Fibroblast of lung (primary cell): ENCODE results near the gene TASP1. TPM values are rescaled to one million over a fixed set of nuclear protein-coding genes. Genes with fewer than 3 reads are reported as not detected.

Experiments
- DNase-seq, 2 donors: peaks; one replicate each; pipeline versions ENCODE4 v3.0.0 to v3.0.0-alpha.2; 2010; ENCODE audit warnings: low read depth in 2 of 2
- H2AFZ ChIP-seq: 2 replicates; pipeline ENCODE4 v1.5.1; 2012; ENCODE audit warnings: low read length, control low read depth, inconsistent platforms
- H3K27ac ChIP-seq: 2 replicates; pipeline ENCODE4 v1.5.1; 2011; ENCODE audit warnings: low read length, control low read depth; ENCODE audit not compliant: insufficient read depth
- H3K27me3 ChIP-seq: 2 replicates; pipeline ENCODE4 v1.5.1; 2011; ENCODE audit warnings: mild to moderate bottlenecking, low read length; ENCODE audit not compliant: control insufficient read depth, insufficient read depth
- H3K36me3 ChIP-seq: 2 replicates; pipeline ENCODE4 v1.5.1; 2011; ENCODE audit warnings: low read length; ENCODE audit not compliant: control insufficient read depth, insufficient read depth
- H3K4me1 ChIP-seq: 2 replicates; pipeline ENCODE4 v1.5.1; 2011; ENCODE audit warnings: low read length; ENCODE audit not compliant: control insufficient read depth, insufficient read depth; ENCODE audit errors: extremely low read depth
- H3K4me2 ChIP-seq: 2 replicates; pipeline ENCODE4 v1.5.1; 2011; ENCODE audit warnings: low read length, control low read depth; ENCODE audit not compliant: insufficient read depth; ENCODE audit errors: extremely low read depth
- H3K4me3 ChIP-seq, 4 experiments: fragments of 200-600 bp in 1 of 4; sonication (generic) in 1 of 4; replicated peaks in 1 of 4; 2 replicates each; pipeline ENCODE4 v1.5.1; 2011 to 2016; ENCODE audit warnings: low read length in 4 of 4, low read depth in 3 of 4, mild to moderate bottlenecking in 3 of 4, control low read depth in 2 of 4, inconsistent platforms in 1 of 4, mixed read lengths in 1 of 4; ENCODE audit not compliant: insufficient read depth in 1 of 4; ENCODE audit errors: control extremely low read depth in 1 of 4
- H3K79me2 ChIP-seq: 2 replicates; pipeline ENCODE4 v1.5.1; 2012; ENCODE audit warnings: mild to moderate bottlenecking, low read length, inconsistent platforms; ENCODE audit not compliant: control insufficient read depth, insufficient read depth
- H3K9ac ChIP-seq: 2 replicates; pipeline ENCODE4 v1.5.1; 2011; ENCODE audit warnings: mild to moderate bottlenecking, low read length, control low read depth; ENCODE audit not compliant: insufficient read depth
- H3K9me3 ChIP-seq: 2 replicates; pipeline ENCODE4 v1.5.1; 2012; ENCODE audit warnings: low read depth, low read length; ENCODE audit not compliant: control insufficient read depth, insufficient read depth
- H4K20me1 ChIP-seq: 2 replicates; pipeline ENCODE4 v1.5.1; 2011; ENCODE audit warnings: low read length; ENCODE audit not compliant: control insufficient read depth, insufficient read depth; ENCODE audit errors: extremely low read depth
- EZH2 ChIP-seq: IDR thresholded peaks from 2 replicates; pipeline ENCODE4 v1.5.1; 2012; ENCODE audit warnings: low read length, control low read depth, mild to moderate bottlenecking; ENCODE audit errors: missing control alignments
- polyA plus RNA-seq, 2 donors: library from polyadenylated mRNA; depleted of rRNA in 1 of 2; stranded (reverse) in 1 of 2; unstranded in 1 of 2; fragments of >200 nt; gene quantifications; 2 replicates each; pipeline ENCODE4 v1.2.1, GENCODE V29; 2011 to 2012; ENCODE audit warnings: missing spikeins in 1 of 2
- total RNA-seq: library from RNA; depleted of rRNA; stranded (reverse); fragments of >200 nt; gene quantifications from 2 replicates; pipeline ENCODE4 v1.2.1, GENCODE V29; 2014
- TF ChIP-seq, protein P1 (sequence below), 2 donors: IDR thresholded peaks in 1 of 2; conservative IDR thresholded peaks in 1 of 2; 1 replicate in 1 of 2; 2 replicates in 1 of 2; pipeline ENCODE4 v1.5.1; 2011 to 2012; ENCODE audit warnings: low read length in 2 of 2, control low read depth in 1 of 2, inconsistent platforms in 1 of 2, low read depth in 1 of 2, mild to moderate bottlenecking in 1 of 2

Gene TASP1
- total and polyA plus RNA-seq, 2 donors (not counting 1 experiment from before 2014, with no cell fraction given) = 6.3 to 13.6 TPM

DNA sequence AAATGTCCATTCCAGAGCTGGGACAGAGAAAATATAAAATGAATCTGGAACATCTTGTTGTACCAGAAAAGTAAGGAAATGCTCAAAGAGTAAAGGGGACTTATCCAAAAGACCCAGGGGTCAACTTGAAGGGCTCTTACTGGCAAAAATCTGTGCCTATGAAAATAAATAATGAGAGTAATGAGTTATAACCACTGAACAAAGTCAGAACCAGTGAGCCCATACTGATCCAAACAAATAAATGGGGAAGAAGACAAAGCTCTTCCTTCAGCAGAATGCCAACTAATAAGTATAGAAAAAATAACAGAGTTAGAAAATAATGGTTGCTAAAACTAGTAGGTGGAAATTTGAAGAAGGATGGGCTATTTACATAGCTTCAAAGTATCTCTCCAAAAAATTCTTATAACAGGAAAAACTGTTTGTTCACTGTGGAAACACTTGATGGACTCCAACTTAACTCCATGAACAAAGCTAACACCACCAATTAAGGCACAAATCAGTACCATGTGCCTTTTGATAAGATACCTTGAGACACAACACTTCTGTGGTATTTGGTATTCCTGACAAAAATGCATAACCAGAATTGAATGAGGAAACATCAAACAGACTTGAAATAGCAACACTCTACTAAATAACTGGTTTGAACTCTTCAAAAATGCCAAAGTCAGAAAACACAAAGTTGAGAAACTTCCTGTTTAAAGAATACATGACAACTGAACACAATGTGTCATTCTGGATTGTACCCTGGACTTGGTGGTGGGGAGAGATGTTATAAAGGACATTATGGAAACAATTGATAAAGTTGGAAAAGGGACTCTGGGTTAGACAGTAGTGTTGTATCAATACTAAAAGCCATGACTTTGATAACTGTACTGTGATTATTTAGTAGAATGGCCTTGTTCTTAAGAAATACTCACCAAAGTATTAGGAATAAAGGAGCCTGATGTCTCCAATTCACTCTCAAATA lies 220.2 kb downstream of the TASP1 start:
- H3K27ac ChIP-seq = no peak overlapping the region
- TF ChIP-seq, protein P1, sequence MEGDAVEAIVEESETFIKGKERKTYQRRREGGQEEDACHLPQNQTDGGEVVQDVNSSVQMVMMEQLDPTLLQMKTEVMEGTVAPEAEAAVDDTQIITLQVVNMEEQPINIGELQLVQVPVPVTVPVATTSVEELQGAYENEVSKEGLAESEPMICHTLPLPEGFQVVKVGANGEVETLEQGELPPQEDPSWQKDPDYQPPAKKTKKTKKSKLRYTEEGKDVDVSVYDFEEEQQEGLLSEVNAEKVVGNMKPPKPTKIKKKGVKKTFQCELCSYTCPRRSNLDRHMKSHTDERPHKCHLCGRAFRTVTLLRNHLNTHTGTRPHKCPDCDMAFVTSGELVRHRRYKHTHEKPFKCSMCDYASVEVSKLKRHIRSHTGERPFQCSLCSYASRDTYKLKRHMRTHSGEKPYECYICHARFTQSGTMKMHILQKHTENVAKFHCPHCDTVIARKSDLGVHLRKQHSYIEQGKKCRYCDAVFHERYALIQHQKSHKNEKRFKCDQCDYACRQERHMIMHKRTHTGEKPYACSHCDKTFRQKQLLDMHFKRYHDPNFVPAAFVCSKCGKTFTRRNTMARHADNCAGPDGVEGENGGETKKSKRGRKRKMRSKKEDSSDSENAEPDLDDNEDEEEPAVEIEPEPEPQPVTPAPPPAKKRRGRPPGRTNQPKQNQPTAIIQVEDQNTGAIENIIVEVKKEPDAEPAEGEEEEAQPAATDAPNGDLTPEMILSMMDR (conservative IDR thresholded peaks at IDR 0.05 in 1 of 2, IDR thresholded peaks at IDR 0.05 in 1 of 2; ENCODE audit: low read depth in 1 of 2, low read length in 2 of 2) = no peak
- no peak for TF ChIP-seq EZH2
- H3K4me1 ChIP-seq = no peaks in the 10 kb centered on the region
- H3K79me2 ChIP-seq = no peaks in the 10 kb centered on the region
- H3K27me3 ChIP-seq = no peaks in the 10 kb centered on the region
- H3K36me3 ChIP-seq = no peaks in the 10 kb centered on the region
- no peaks in the 10 kb centered on the region for H4K20me1 ChIP-seq
- no peak overlapping the region for H3K9ac ChIP-seq
- H2AFZ ChIP-seq = no peak overlapping the region
- H3K9me3 ChIP-seq = no peaks in the 10 kb centered on the region
- DNase-seq = no peak
- no peak overlapping the region for H3K4me3 ChIP-seq
- no peak overlapping the region for H3K4me2 ChIP-seq

DNA sequence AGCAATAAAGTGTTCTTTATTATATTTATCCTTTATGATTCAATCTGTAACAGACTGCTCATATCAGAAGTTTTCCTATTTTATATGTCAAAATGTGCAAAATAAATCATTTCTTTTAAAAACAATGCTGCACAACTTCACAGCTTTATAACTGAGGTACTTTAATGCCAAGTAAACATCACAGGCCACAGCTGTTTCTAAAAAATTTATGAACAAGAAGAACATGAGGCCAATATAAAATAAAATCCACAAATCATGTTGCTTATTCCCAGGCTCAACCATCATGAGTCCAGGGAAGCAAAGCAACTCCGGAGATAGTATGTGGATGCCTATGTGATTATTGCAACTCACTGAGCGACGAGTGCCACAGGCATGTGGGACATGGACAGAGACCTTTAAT lies 222.2 kb downstream of the TASP1 start:
- TF ChIP-seq, protein P1 (conservative IDR thresholded peaks at IDR 0.05 in 1 of 2, IDR thresholded peaks at IDR 0.05 in 1 of 2; ENCODE audit: low read depth in 1 of 2, low read length in 2 of 2) = no peak
- TF ChIP-seq EZH2 = no peak
- DNase-seq = no peak

DNA sequence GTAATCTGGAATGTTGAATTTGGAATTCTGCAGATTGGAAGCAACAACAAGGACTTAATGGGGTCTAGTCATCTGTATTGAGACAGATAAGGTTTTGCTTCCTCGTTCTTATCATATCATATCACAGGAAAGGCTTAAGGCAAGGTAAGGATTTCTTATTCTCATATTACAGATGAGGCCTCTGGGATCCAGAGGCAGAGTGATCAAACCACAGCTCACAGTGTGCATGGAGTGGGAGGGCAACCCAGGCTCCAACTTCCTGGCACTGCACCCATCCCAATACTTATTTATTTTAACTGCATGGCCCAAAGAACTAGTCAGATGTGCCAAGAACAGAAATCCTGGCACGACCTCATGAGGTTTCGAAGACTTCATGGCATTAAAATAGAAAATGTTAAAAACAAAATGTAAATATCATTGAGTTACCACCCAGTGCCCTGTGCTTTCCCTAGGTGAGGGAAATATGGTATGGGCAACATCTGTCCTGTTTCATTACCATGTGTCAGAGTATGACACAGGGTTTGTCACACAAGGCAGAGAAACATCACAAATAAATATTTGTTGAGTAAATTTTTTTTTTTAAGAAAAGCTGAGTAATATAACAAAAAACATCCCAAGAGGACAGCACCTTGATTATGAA lies 225.8 kb downstream of the TASP1 start:
- H4K20me1 ChIP-seq = no peaks in the 10 kb centered on the region
- no peak overlapping the region for H2AFZ ChIP-seq
- H3K4me3 ChIP-seq = no peak overlapping the region
- no peaks in the 10 kb centered on the region for H3K27me3 ChIP-seq
- no peak overlapping the region for H3K9ac ChIP-seq
- no peaks in the 10 kb centered on the region for H3K79me2 ChIP-seq
- no peak overlapping the region for H3K4me2 ChIP-seq
- H3K27ac ChIP-seq = no peak overlapping the region
- TF ChIP-seq, protein P1 (conservative IDR thresholded peaks at IDR 0.05 in 1 of 2, IDR thresholded peaks at IDR 0.05 in 1 of 2; ENCODE audit: low read depth in 1 of 2, low read length in 2 of 2) = no peak
- no peak for TF ChIP-seq EZH2
- H3K9me3 ChIP-seq = no peaks in the 10 kb centered on the region
- no peaks in the 10 kb centered on the region for H3K4me1 ChIP-seq
- peak; percentile 9 to 26 for DNase-seq
- H3K36me3 ChIP-seq = no peaks in the 10 kb centered on the region

More for the DNA sequence above, 222.2 kb downstream of the TASP1 start:
- Histone ChIP-seq H3K9ac (no peak overlapping the region), H3K79me2 (no peaks in the 10 kb centered on the region), H3K4me3 (no peak overlapping the region), H2AFZ (no peak overlapping the region), H3K4me1 (no peaks in the 10 kb centered on the region), H4K20me1 (no peaks in the 10 kb centered on the region), H3K36me3 (no peaks in the 10 kb centered on the region), H3K27ac (no peak overlapping the region), H3K4me2 (no peak overlapping the region), H3K27me3 (no peaks in the 10 kb centered on the region), H3K9me3 (no peaks in the 10 kb centered on the region)
